A549 (cell line): ENCODE data around the gene PNP. TPM values are rescaled to one million over a fixed set of nuclear protein-coding genes. Genes with fewer than 3 reads are reported as not detected.

Experiments
- ATAC-seq, 2 experiments: fragments of 200-7000 bp in 1 of 2; fragments of >200 bp in 1 of 2; cut with Nextera tagmentation in 1 of 2; cut with Tn5 transposase in 1 of 2; 3 replicates each; pipeline versions ENCODE4 v1.8.0 to v1.9.1; 2018 to 2020; ENCODE audit warnings: mild to moderate bottlenecking in 1 of 2, moderate library complexity in 1 of 2
- CTCF ChIA-PET: fragments of 300-600 bp; sonication (Branson Sonifier 250); formaldehyde crosslinking; extraction: SDS; loops from one replicate; lab custom pipeline; 2021; ENCODE audit warnings: antibody characterized with exemption, inconsistent platforms; lab: Yijun Ruan, JAX
- POLR2A ChIA-PET: fragments of 350-600 bp; formaldehyde crosslinking; extraction: SDS; loops from one replicate; lab custom pipeline; 2021; ENCODE audit warnings: antibody characterized with exemption, inconsistent platforms; lab: Yijun Ruan, JAX
- DNase-seq, 2 experiments: peaks; one replicate each; pipeline versions ENCODE4 v3.0.0 to v3.0.0-alpha.2; 2011 to 2016; ENCODE audit warnings: low read depth in 1 of 2, low spot score in 1 of 2
- FAIRE-seq: peaks from 2 replicates; lab custom pipeline; 2011; peaks lifted over from hg19 to GRCh38; lab: Jason Lieb, UNC
- H3K27ac ChIP-seq, 2 experiments: fragments of >200 bp; sonication (Bioruptor Twin); formaldehyde crosslinking; 3 replicates each; pipeline ENCODE4 v1.5.1; 2016 to 2017
- H3K4me1 ChIP-seq: fragments of >200 bp; sonication (Bioruptor Twin); formaldehyde crosslinking; 3 replicates; pipeline ENCODE4 v1.6.1; 2016
- H3K4me2 ChIP-seq: fragments of >200 bp; sonication (Bioruptor Twin); formaldehyde crosslinking; 3 replicates; pipeline ENCODE4 v1.6.1; 2016
- H3K4me3 ChIP-seq: fragments of >200 bp; sonication (Bioruptor Twin); formaldehyde crosslinking; 3 replicates; pipeline ENCODE4 v1.5.1; 2016
- H3K9me3 ChIP-seq: fragments of >200 bp; sonication (Bioruptor Twin); formaldehyde crosslinking; 3 replicates; pipeline ENCODE4 v1.6.1; 2016
- ATOH8 ChIP-seq: fragments of 250-450 bp; sonication (Bioruptor Pico); IDR thresholded peaks from 2 replicates; pipeline ENCODE4 v1.5.0; 2020; ENCODE audit warnings: low read depth, mild to moderate bottlenecking, moderate library complexity
- CBX8 ChIP-seq: fragments of 200-600 bp; sonication (generic); IDR thresholded peaks from 2 replicates; pipeline ENCODE4 v1.6.1; 2016
- CHD4 ChIP-seq: fragments of 200-600 bp; sonication (generic); IDR thresholded peaks from 2 replicates; pipeline ENCODE4 v1.6.1; 2016; ENCODE audit warnings: antibody characterized with exemption, mild to moderate bottlenecking, borderline replicate concordance
- E2F6 ChIP-seq: IDR thresholded peaks from 2 replicates; pipeline ENCODE4 v1.6.1; 2012; ENCODE audit warnings: low read depth, borderline replicate concordance
- EHF ChIP-seq: fragments of 250-450 bp; sonication (Bioruptor Pico); IDR thresholded peaks from 2 replicates; pipeline ENCODE4 v1.5.0; 2020; ENCODE audit warnings: mild to moderate bottlenecking
- FOSB ChIP-seq: fragments of 250-450 bp; sonication (Bioruptor Pico); IDR thresholded peaks from 2 replicates; pipeline ENCODE4 v1.5.0; 2020; ENCODE audit warnings: mild to moderate bottlenecking, moderate library complexity
- FOXS1 ChIP-seq: fragments of 250-450 bp; sonication (Bioruptor Pico); IDR thresholded peaks from 2 replicates; pipeline ENCODE4 v1.5.0; 2020; ENCODE audit warnings: mild to moderate bottlenecking, moderate library complexity
- GATA3 ChIP-seq: IDR thresholded peaks from 2 replicates; pipeline ENCODE4 v1.6.1; 2012; ENCODE audit warnings: borderline replicate concordance
- HES2 ChIP-seq: fragments of >200 bp; sonication (Bioruptor Twin); formaldehyde crosslinking; IDR thresholded peaks from 2 replicates; pipeline ENCODE4 v1.6.1; 2016
- JUN ChIP-seq, 2 experiments: fragments of >200 bp; sonication (Bioruptor Twin); formaldehyde crosslinking; IDR thresholded peaks; 2 replicates in 1 of 2; 3 replicates in 1 of 2; pipeline ENCODE4 v1.6.1; 2016 to 2017
- JUNB ChIP-seq: fragments of >200 bp; sonication (Bioruptor Twin); formaldehyde crosslinking; IDR thresholded peaks from 2 replicates; pipeline ENCODE4 v1.6.1; 2016
- MAZ ChIP-seq: fragments of 150-350 bp; IDR thresholded peaks from 2 replicates; pipeline ENCODE4 v1.6.1; 2014; ENCODE audit warnings: antibody characterized with exemption, low read depth, low read length, borderline replicate concordance
- MYC ChIP-seq: IDR thresholded peaks from 2 replicates; pipeline ENCODE4 v1.6.1; 2012; ENCODE audit warnings: mild to moderate bottlenecking, inconsistent platforms, low read length, improper control_type of control experiment, borderline replicate concordance
- NFE2L2 ChIP-seq: fragments of 150-350 bp; conservative IDR thresholded peaks from 2 replicates; pipeline ENCODE4 v1.6.1; 2014; ENCODE audit warnings: low read length
- NPAS2 ChIP-seq: fragments of 250-450 bp; sonication (Bioruptor Pico); IDR thresholded peaks from 2 replicates; pipeline ENCODE4 v1.8.0; 2022; ENCODE audit warnings: mild to moderate bottlenecking, moderate library complexity, borderline replicate concordance
- NR3C1 ChIP-seq: fragments of >200 bp; sonication (Bioruptor Twin); formaldehyde crosslinking; IDR thresholded peaks from 3 replicates; pipeline ENCODE4 v1.6.1; 2017
- PHF8 ChIP-seq: fragments of 200-600 bp; sonication (generic); IDR thresholded peaks from 2 replicates; pipeline ENCODE4 v1.6.1; 2016; ENCODE audit warnings: low read depth, mild to moderate bottlenecking, antibody characterized with exemption, moderate library complexity, borderline replicate concordance
- RAD21 ChIP-seq, 2 experiments: fragments of >200 bp in 1 of 2; sonication (Bioruptor Twin) in 1 of 2; formaldehyde crosslinking in 1 of 2; IDR thresholded peaks in 1 of 2; conservative IDR thresholded peaks in 1 of 2; 2 replicates in 1 of 2; 3 replicates in 1 of 2; pipeline ENCODE4 v1.6.1; 2012 to 2018; ENCODE audit warnings: inconsistent platforms in 1 of 2
- RARB ChIP-seq: fragments of 250-450 bp; sonication (Bioruptor Pico); IDR thresholded peaks from 2 replicates; pipeline ENCODE4 v1.8.0; 2021; ENCODE audit warnings: mild to moderate bottlenecking, moderate library complexity
- RCOR1 ChIP-seq: fragments of 150-350 bp; IDR thresholded peaks from 2 replicates; pipeline ENCODE4 v1.6.1; 2014; ENCODE audit warnings: antibody characterized with exemption, low read length, low read depth
- REST ChIP-seq: fragments of 200-600 bp; sonication (generic); IDR thresholded peaks from 2 replicates; pipeline ENCODE4 v1.6.1; 2016; ENCODE audit warnings: antibody characterized with exemption, mild to moderate bottlenecking, moderate library complexity
- RFX5 ChIP-seq: fragments of 450-650 bp; IDR thresholded peaks from 2 replicates; pipeline ENCODE4 v1.7.1; 2014; ENCODE audit warnings: antibody characterized with exemption, mild to moderate bottlenecking, moderate library complexity
- SREBF2 ChIP-seq: fragments of 450-650 bp; IDR thresholded peaks from 2 replicates; pipeline ENCODE4 v1.6.1; 2014; ENCODE audit warnings: mild to moderate bottlenecking, moderate library complexity
- TFCP2L1 ChIP-seq: fragments of 250-450 bp; sonication (Bioruptor Pico); IDR thresholded peaks from 2 replicates; pipeline ENCODE4 v1.5.0; 2021; ENCODE audit warnings: mild to moderate bottlenecking
- ZC3H11A ChIP-seq: fragments of 450-650 bp; IDR thresholded peaks from 2 replicates; pipeline ENCODE4 v1.6.1; 2014; ENCODE audit warnings: antibody characterized with exemption, mild to moderate bottlenecking
- ZSCAN20 ChIP-seq: fragments of 250-450 bp; sonication (Bioruptor Pico); IDR thresholded peaks from 2 replicates; pipeline ENCODE4 v1.8.0; 2022; ENCODE audit warnings: mild to moderate bottlenecking, moderate library complexity
- WGBS: methylation state at CpG from one replicate; pipeline ENCODE4 v1.1.6; 2017; ENCODE audit errors: missing lambda C conversion rate; 5-methylcytosine and 5-hydroxymethylcytosine counted together
- polyA plus RNA-seq, 4 experiments: library from polyadenylated mRNA; depleted of rRNA in 3 of 4; stranded (reverse); fragments of >200 nt; fragmentation: RNase III in 1 of 4; extraction: RNeasy Plus Mini Kit Qiagen cat#74134 plus additional on column Dnase treatment in 1 of 4; gene quantifications; 2 replicates in 3 of 4; 3 replicates in 1 of 4; pipeline ENCODE4 v1.2.3, GENCODE V29; 2011 to 2017

PNP gene
- polyA plus RNA-seq, 2 of the 4 experiments (the other 2 are of a cell fraction): 95.9 to 111 TPM

GRCh38 chr14:20486684-20487395, 17.6 kb downstream of the PNP start:
- DNase-seq (no peak), ATAC-seq (no peak), FAIRE-seq (no peak)
- no peak overlapping the region for H3K4me3 ChIP-seq
- 31% methylated on average over 8 of the region's 8 CpGs for WGBS
- no peak overlapping the region for H3K4me2 ChIP-seq
- H3K9me3 ChIP-seq: no peaks in the 10 kb centered on the region
- POLR2A ChIA-PET: no interaction called here
- no peak overlapping the region for H3K27ac ChIP-seq
- CTCF ChIA-PET: interaction anchor here (1.0 to 1.2 kb wide), 3 partner anchors 17 to 159 kb away, joined by 3 read pairs; no protein-coding TSS in a partner anchor
- TF ChIP-seq MYC: no peak
- TF ChIP-seq CHD4: no peak
- TF ChIP-seq MAZ: no peak
- TF ChIP-seq RFX5: no peak
- no peak for TF ChIP-seq JUN (IDR thresholded peaks at IDR 0.05)
- no peak for TF ChIP-seq GATA3
- no peak for TF ChIP-seq NFE2L2
- TF ChIP-seq ZC3H11A: no peak
- no peak for TF ChIP-seq NPAS2
- no peak for TF ChIP-seq JUNB
- no peaks in the 10 kb centered on the region for H3K4me1 ChIP-seq

- TF ChIP-seq RAD21 (conservative IDR thresholded peaks at IDR 0.05 in 1 of 2, IDR thresholded peaks at IDR 0.05 in 1 of 2) (no peak), FOXS1 (CRISPR knock-in tag) (no peak), HES2 (no peak), RARB (no peak), FOSB (CRISPR knock-in tag) (no peak), TFCP2L1 (CRISPR knock-in tag) (no peak), NFE2L2 (no peak), ZC3H11A (no peak), NR3C1 (no peak)
- Histone ChIP-seq H3K4me2 (no peak overlapping the region), H3K4me1 (no peaks in the 10 kb centered on the region), H3K9me3 (no peaks in the 10 kb centered on the region), H3K27ac (no peak overlapping the region), H3K4me3 (no peak overlapping the region)
- no peak for DNase-seq
- FAIRE-seq: no peak
- POLR2A ChIA-PET: no interaction called here
- CTCF ChIA-PET: interaction anchor here (1.0 to 1.2 kb wide), 3 partner anchors 17 to 160 kb away, joined by 3 read pairs; no protein-coding TSS in a partner anchor
- no peak for ATAC-seq
These were observed 18.2 kb downstream of the PNP start for GRCh38 chr14:20487396-20487725.

- ChIA-PET POLR2A (interaction anchor here (0.6 kb wide), 1 partner anchor 11 kb away, joined by 3 read pairs; no protein-coding TSS in a partner anchor), CTCF (interaction anchor here (0.7 to 1.8 kb wide), 2 partner anchors 73 to 481 kb away, joined by 3 to 4 read pairs; no protein-coding TSS in a partner anchor)
- H3K4me3 ChIP-seq: no peak overlapping the region
- WGBS: 30% methylated on average over 6 of the region's 6 CpGs
- no peak overlapping the region for H3K27ac ChIP-seq
- FAIRE-seq (no peak), DNase-seq (no peak), ATAC-seq (0 out of 6 replicates have a peak, but pooled peaks of 1 of the 2 experiments have one; percentile 13)
- no peaks in the 10 kb centered on the region for H3K4me1 ChIP-seq
- H3K9me3 ChIP-seq: no peaks in the 10 kb centered on the region
- no peak overlapping the region for H3K4me2 ChIP-seq
- no peak for TF ChIP-seq RAD21 (conservative IDR thresholded peaks at IDR 0.05 in 1 of 2, IDR thresholded peaks at IDR 0.05 in 1 of 2)
- no peak for TF ChIP-seq PHF8
- TF ChIP-seq ATOH8 (CRISPR knock-in tag): no peak
- no peak for TF ChIP-seq RCOR1
- TF ChIP-seq E2F6: no peak
- no peak for TF ChIP-seq NFE2L2
- no peak for TF ChIP-seq RFX5
- TF ChIP-seq SREBF2: no peak
- TF ChIP-seq ZSCAN20 (CRISPR knock-in tag): no peak
- no peak for TF ChIP-seq REST
- TF ChIP-seq NPAS2: no peak
- no peak for TF ChIP-seq EHF (CRISPR knock-in tag)
- no peak for TF ChIP-seq JUNB
- TF ChIP-seq CBX8: no peak
- no peak for TF ChIP-seq ZC3H11A
These were observed 20.1 kb downstream of the PNP start for GRCh38 chr14:20489093-20489994.
